ENCODE measurements around the gene DNAJB6. TPM values are rescaled to one million over a fixed set of nuclear protein-coding genes. Genes with fewer than 3 reads are reported as not detected.

The DNAJB6 gene
- total and polyA plus RNA-seq, 2 of the 4 experiments (the other 2 are of a cell fraction) = 93.4 to 165 TPM

- H3K4me3 ChIP-seq (ENCODE audit: insufficient read depth, low read depth, low read length) = no peak overlapping the region
- no peaks in the 10 kb centered on the region for H3K9me3 ChIP-seq (ENCODE audit: control insufficient read depth, insufficient read depth, low read length)
- CTCF ChIA-PET = no interaction called here
- no peaks in the 10 kb centered on the region for H3K9me1 ChIP-seq (ENCODE audit: insufficient read depth, low read length)
- no peak overlapping the region for H3K27ac ChIP-seq (ENCODE audit: insufficient read depth, low read length)
- no peak overlapping the region for H3K4ac ChIP-seq (ENCODE audit: low read depth, low read length)
- peaks cover 18 to 21% of the 10 kb centered on the region in 2 experiments for H3K79me1 ChIP-seq (ENCODE audit: low read depth in 1 of 2, low read length in 2 of 2)
- intact Hi-C loops (cut with micrococcal nuclease) = no loop called here
- H4K8ac ChIP-seq (ENCODE audit: low read depth in 2 of 2, low read length in 2 of 2) = no peak overlapping the region
- no peak overlapping the region for H3K23ac ChIP-seq (ENCODE audit: low read depth, low read length)
- dilution Hi-C loops (cut with HindIII; ENCODE audit: low sequenced_read_pairs, unreplicated experiment) = no loop called here
- no peaks in the 10 kb centered on the region for H3K27me3 ChIP-seq (ENCODE audit: control insufficient read depth, insufficient read depth, low read length)
- H3K4me2 ChIP-seq (ENCODE audit: low read depth, low read length) = no peak overlapping the region
- no peak overlapping the region for H2BK120ac ChIP-seq (ENCODE audit: low read depth, low read length)
- H2AFZ ChIP-seq (replicated peaks; ENCODE audit: low read length, poor library complexity) = no peak overlapping the region
- in situ Hi-C loops (cut with MboI; ENCODE audit: low sequenced_read_pairs) = no loop called here
- H3K56ac ChIP-seq (ENCODE audit: extremely low read depth, insufficient read depth, low read length) = no peak overlapping the region
- no peak overlapping the region for H2BK5ac ChIP-seq (ENCODE audit: low read depth, low read length, poor library complexity, severe bottlenecking)
- no TSS peak for BruUV-seq (replicated peaks)
- no peaks in the 10 kb centered on the region; the same call in 1 of the 2 replicates for H3K4me1 ChIP-seq (ENCODE audit: control insufficient read depth, insufficient read depth, low read length)
- H3K18ac ChIP-seq (ENCODE audit: low read depth, low read length) = no peak overlapping the region
- H2BK15ac ChIP-seq (ENCODE audit: low read depth, low read length) = no peak overlapping the region
- H2AK9ac ChIP-seq (replicated peaks; ENCODE audit: low read depth, low read length, poor library complexity) = no peak overlapping the region
- TF ChIP-seq USF2 (IDR thresholded peaks at IDR 0.05; ENCODE audit: low read depth, low read length) (no peak), CTCF (conservative IDR thresholded peaks at IDR 0.05; ENCODE audit: low read depth, low read length) (no peak), CHD1 (IDR thresholded peaks at IDR 0.05; ENCODE audit: low read depth, low read length) (no peak), SMC3 (IDR thresholded peaks at IDR 0.05; ENCODE audit: low read depth, low read length) (no peak)
- no peak overlapping the region for H4K91ac ChIP-seq (ENCODE audit: insufficient read depth, low read depth, low read length)
- no peak overlapping the region for H3K14ac ChIP-seq (replicated peaks; ENCODE audit: low read depth, low read length)
- ATAC-seq (ENCODE audit: low read depth) (no peak), DNase-seq (no peak)
- WGBS, 2 experiments (ENCODE audit: extremely low coverage in 2 of 2, insufficient read length in 1 of 2) = no CpG with 5 or more reads among the region's 8 CpGs
- H3K36me3 ChIP-seq (ENCODE audit: control insufficient read depth, insufficient read depth, low read length) = peaks cover 31% of the 10 kb centered on the region
- POLR2A ChIA-PET (ENCODE audit: unreplicated experiment) = no interaction called here
- no peak overlapping the region for H2BK20ac ChIP-seq (ENCODE audit: low read depth, low read length)
- no peak overlapping the region for H2AK5ac ChIP-seq (ENCODE audit: low read depth, low read length)
- no peak overlapping the region for H4K5ac ChIP-seq (ENCODE audit: low read depth, low read length)
- H3K9ac ChIP-seq (ENCODE audit: low read depth, low read length) = no peak overlapping the region
- H4K20me1 ChIP-seq (ENCODE audit: insufficient read depth, low read length) = peaks cover 12% of the 10 kb centered on the region; the same call in 1 of the 2 replicates
These were observed 82.2 kb downstream of the DNAJB6 start for GRCh38 chr7:157419035-157419293.

Measured in IMR-90 (cell line).